GM19468 (cell line): ENCODE measurements around the gene CDHR1.

Experiments
- ATAC-seq: cut with Tn5 transposase; IDR thresholded peaks from one replicate; pipeline ENCODE4 v1.9.1; 2021; ENCODE audit warnings: mild to moderate bottlenecking, moderate library complexity, moderate number of reproducible peaks; ENCODE audit not compliant: unreplicated experiment; ENCODE audit errors: extremely low read depth

The CDHR1 gene

GRCh38 chr10:84256510-84257342 is 62.4 kb downstream of the CDHR1 start:
- no peak for ATAC-seq

GRCh38 chr10:84257343-84258020 is 63.1 kb downstream of the CDHR1 start:
- ATAC-seq: no peak

DNA sequence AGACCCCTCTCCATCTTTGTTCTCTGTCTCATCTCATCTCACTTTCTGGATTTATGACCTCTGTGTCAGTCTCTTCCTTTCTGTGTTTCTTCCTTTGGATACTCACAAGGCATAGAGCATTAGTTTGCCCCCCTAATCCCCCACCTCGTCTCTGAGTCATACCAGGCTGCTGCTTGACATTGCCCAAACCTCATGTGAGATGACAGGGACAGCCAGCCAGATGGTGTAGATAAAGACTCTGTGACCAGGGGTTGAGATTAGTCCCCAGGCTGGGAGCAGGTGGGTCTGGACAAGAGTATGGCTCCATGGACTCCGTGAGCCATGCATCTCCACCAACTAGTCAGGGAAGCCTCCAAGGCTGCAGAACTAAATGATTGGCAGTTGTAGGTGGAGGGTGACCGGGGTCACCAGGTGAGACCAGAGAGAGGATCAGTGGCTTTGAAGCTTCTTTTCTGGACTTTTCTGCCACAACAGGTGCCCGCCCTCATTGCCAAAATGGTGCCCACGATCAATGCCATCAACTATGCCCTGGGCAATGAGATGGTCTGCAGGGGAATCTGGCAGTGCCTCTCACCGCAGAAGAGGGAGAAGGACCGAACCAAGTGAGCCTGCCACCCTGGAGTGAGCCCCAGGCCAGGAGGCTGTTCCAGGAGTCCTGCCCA is 63.8 kb downstream of the CDHR1 start:
- ATAC-seq: no peak

DNA sequence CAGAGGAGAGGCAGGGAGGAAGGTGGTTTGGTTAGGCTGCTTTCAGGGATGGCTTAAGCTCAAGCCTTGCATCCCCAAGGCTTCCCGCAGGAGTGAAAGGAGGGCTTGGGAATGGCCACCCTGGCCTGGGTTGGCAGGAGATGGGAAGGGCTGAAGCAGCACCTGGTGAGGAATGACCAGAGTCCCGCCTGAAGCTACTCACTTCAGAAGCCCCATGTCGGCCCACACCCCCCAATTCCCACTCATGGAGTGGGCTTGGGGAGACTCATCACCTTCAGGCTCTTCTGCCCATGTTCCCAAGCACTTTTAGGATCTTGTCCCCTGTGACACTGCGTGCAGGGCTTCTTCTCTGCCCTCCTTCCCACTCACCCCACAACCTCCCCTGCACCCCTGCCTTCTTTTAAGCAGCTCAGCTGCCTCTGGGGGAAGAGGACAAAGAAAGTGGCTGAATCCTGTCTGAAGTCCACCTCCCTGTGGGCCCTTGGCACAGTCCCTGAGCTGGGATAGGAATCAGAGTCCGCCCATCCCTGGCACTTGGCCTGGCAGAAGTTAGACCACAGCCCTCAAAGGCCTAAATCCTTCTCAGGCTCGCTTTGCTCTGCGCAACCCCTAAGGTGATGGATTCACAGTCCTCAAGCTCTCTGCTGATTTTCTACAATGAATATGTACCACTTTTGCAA is 67.0 kb downstream of the CDHR1 start:
- ATAC-seq: no peak

- ATAC-seq: no peak
These were observed 68.0 kb downstream of the CDHR1 start for GRCh38 chr10:84262190-84262956.

DNA sequence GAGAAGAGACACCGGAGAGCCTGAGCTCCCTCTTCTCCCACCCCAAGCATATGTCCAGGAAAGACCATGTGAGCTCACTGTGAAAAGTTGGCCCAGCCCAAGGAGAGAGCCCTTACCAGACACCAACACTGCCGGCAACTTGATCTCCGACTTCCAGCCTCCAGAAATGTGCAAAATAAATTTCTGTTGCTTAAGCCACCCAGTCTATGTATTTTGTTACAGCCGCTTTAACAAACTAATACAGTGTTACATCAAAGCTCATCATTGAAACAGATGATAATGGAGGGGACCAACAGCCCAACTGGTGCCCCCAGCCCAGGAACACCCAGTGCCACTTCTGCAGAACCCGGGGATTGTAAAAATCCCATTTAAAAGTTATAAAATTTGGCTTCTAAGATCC is 69.4 kb downstream of the CDHR1 start:
- no peak for ATAC-seq

- peak; percentile 87 for ATAC-seq
These were observed 70.3 kb downstream of the CDHR1 start for GRCh38 chr10:84264611-84265141.

DNA sequence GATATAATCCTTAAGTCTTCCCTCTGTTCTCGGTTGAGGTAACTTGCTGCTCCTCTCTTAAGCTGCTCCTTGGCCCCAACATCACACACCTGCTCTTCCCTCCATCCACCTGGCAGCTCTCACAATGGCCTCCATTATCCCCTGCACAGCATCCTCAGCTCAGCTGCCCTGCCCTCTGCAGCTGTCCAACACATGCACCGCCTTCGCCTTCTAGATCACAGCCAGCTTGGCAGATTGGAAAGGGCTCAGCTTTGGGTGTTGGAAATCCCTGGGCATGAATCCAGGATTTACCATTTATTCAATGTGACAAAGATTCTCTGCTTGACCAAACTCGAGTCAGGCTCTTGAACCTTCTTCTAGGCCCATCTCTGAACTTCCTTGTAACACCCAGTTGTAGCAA is 71.1 kb downstream of the CDHR1 start:
- ATAC-seq: no peak

DNA sequence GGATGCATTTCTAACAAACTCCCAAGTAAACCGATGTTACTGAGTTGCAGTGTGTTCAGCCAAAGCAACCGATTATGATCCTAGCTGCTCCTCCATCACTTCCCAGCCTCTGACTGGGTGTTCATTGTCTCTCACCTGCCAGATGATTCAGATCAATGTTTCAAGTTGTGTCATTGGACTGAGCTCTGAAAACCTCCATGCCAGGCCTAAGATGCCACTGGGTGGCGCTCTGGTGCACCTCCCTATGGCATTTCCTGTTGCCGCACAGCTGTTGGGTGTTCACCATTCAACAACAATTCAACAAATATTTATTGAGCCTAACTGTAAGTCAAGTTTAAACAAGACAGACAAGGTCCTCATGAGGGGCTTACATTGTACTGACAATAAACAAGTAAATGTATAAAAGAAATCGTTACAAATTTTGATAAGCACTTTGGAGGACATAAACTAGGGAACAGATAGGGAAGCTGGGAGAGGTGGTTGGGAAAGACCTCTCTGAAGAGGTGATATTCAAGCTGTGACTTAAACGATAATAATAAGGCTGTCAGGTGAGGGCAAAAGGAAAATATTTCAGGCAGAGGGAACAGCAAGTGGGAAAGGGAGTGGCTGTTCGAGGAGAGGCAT is 73.3 kb downstream of the CDHR1 start:
- peak; percentile 31 for ATAC-seq

- ATAC-seq: no peak
These were observed 74.8 kb downstream of the CDHR1 start for GRCh38 chr10:84269162-84269561.
